ENCODE data around the gene CTSH. TPM values are rescaled to one million over a fixed set of nuclear protein-coding genes. Genes with fewer than 3 reads are reported as not detected.

The CTSH gene
- total and polyA plus RNA-seq, 3 donors from 2014 or later: 44.3 to 152 (median 45.6) TPM

GRCh38 chr15:78933187-78933822 is 11.5 kb downstream of the CTSH start:
- Histone ChIP-seq H3K9me3 (no peaks in the 10 kb centered on the region), H3K4me3 (no peak overlapping the region), H3K27ac (peak overlapping the region; percentile 19 to 64), H3K27me3 (no peaks in the 10 kb centered on the region), H3K36me3 (ENCODE audit: low read depth, missing control alignments) (no peaks in the 10 kb centered on the region), H3K4me1 (peaks cover 25% of the 10 kb centered on the region)
- TF ChIP-seq CTCF (IDR thresholded peaks at IDR 0.05) (no peak), POLR2A (IDR thresholded peaks at IDR 0.05) (no peak)
- intact Hi-C loops (cut with DNase I; ENCODE audit: low total_unique reads): no loop called here
- 81% methylated on average over 12 of the region's 12 CpGs for WGBS, 2 donors
- DNase-seq: no peak

GRCh38 chr15:78932258-78932808 is 12.5 kb downstream of the CTSH start:
- H3K27ac ChIP-seq: no peak overlapping the region
- H3K36me3 ChIP-seq (ENCODE audit: low read depth, missing control alignments): no peaks in the 10 kb centered on the region
- intact Hi-C loops (cut with DNase I; ENCODE audit: low total_unique reads): no loop called here

GRCh38 chr15:78931439-78932257 is 13.2 kb downstream of the CTSH start:
- intact Hi-C loops (cut with DNase I; ENCODE audit: low total_unique reads): no loop called here
- H3K36me3 ChIP-seq (ENCODE audit: low read depth, missing control alignments): no peaks in the 10 kb centered on the region
- H3K4me3 ChIP-seq: no peak overlapping the region
- DNase-seq: no peak
- no peaks in the 10 kb centered on the region for H3K27me3 ChIP-seq
- H3K27ac ChIP-seq: no peak overlapping the region
- 67 to 86% methylated on average over 1 to 21 of the region's 21 CpGs for WGBS, 2 donors
- H3K4me1 ChIP-seq: peaks cover 11% of the 10 kb centered on the region
- TF ChIP-seq POLR2A (IDR thresholded peaks at IDR 0.05): no peak
- no peak for TF ChIP-seq CTCF (IDR thresholded peaks at IDR 0.05)
- no peaks in the 10 kb centered on the region for H3K9me3 ChIP-seq

More at GRCh38 chr15:78932258-78932808, 12.5 kb downstream of the CTSH start:
- Histone ChIP-seq H3K27me3 (no peaks in the 10 kb centered on the region), H3K4me1 (peaks cover 16% of the 10 kb centered on the region), H3K9me3 (no peaks in the 10 kb centered on the region), H3K4me3 (no peak overlapping the region)
- WGBS, 2 donors: 84 to 91% methylated on average over 3 to 13 of the region's 13 CpGs
- no peak for TF ChIP-seq CTCF (IDR thresholded peaks at IDR 0.05)
- no peak for TF ChIP-seq POLR2A (IDR thresholded peaks at IDR 0.05)
- no peak for DNase-seq

- Histone ChIP-seq H3K9me3 (no peaks in the 10 kb centered on the region), H3K4me1 (peaks cover 11% of the 10 kb centered on the region), H3K27ac (no peak overlapping the region), H3K27me3 (no peaks in the 10 kb centered on the region), H3K4me3 (no peak overlapping the region), H3K36me3 (ENCODE audit: low read depth, missing control alignments) (no peaks in the 10 kb centered on the region)
- 73 to 78% methylated on average over 10 to 11 of the region's 11 CpGs for WGBS, 2 donors
- intact Hi-C loops (cut with DNase I; ENCODE audit: low total_unique reads): no loop called here
- TF ChIP-seq CTCF (IDR thresholded peaks at IDR 0.05): no peak
- TF ChIP-seq POLR2A (IDR thresholded peaks at IDR 0.05): no peak
- no peak for DNase-seq
Observed at GRCh38 chr15:78930577-78931388, 14.1 kb downstream of the CTSH start.
